Spleen (tissue), 7 donors: Measurements from ENCODE around the gene MYL10.

Source experiments
- POLR2AphosphoS5 ChIP-seq, 3 donors: sonication (generic); formaldehyde crosslinking; IDR thresholded peaks; one replicate each; pipeline ENCODE4 v1.5.1; 2017; ENCODE audit warnings: antibody characterized with exemption in 3 of 3
- TF ChIP-seq, protein P1 (sequence below), 11 experiments: fragments of 200-600 bp in 7 of 11; fragments of 450-650 bp in 4 of 11; sonication (generic) in 4 of 11; IDR thresholded peaks in 8 of 11; conservative IDR thresholded peaks in 3 of 11; 1 replicate in 7 of 11; 2 replicates in 4 of 11; pipeline versions ENCODE4 v1.4.0 to v1.8.0; 2016 to 2021; ENCODE audit warnings: antibody characterized with exemption in 11 of 11, inconsistent platforms in 4 of 11, mild to moderate bottlenecking in 1 of 11
- donor health status: DM: no; HTN: no; CAD: no; lungs with moderate emphysema.
- donor health status: DM: no; HTN: no; CAD: no.
- donor health status: DM: no; HTN: no; CAD: no.

DNA sequence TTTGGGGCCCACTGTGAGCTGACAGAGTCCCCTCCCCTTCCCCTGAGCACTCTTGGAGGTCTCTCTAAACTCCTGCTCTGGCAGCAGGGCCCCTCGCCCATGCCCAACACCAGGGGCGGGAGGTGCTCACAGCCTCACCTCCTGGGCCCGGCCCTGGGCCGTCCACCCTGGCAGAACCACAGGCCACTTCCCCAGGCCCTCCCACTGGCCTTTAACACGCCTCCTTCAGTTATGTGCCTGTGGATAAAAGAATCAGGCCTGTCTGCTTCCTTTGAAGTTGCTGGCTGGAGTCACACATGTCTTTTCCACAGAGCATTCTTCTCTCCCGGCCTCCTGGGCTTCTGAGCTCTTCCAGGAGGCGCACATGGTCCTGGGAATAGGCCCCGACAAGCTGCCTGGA is 10.2 kb downstream of the MYL10 start:
- TF ChIP-seq, protein P1, sequence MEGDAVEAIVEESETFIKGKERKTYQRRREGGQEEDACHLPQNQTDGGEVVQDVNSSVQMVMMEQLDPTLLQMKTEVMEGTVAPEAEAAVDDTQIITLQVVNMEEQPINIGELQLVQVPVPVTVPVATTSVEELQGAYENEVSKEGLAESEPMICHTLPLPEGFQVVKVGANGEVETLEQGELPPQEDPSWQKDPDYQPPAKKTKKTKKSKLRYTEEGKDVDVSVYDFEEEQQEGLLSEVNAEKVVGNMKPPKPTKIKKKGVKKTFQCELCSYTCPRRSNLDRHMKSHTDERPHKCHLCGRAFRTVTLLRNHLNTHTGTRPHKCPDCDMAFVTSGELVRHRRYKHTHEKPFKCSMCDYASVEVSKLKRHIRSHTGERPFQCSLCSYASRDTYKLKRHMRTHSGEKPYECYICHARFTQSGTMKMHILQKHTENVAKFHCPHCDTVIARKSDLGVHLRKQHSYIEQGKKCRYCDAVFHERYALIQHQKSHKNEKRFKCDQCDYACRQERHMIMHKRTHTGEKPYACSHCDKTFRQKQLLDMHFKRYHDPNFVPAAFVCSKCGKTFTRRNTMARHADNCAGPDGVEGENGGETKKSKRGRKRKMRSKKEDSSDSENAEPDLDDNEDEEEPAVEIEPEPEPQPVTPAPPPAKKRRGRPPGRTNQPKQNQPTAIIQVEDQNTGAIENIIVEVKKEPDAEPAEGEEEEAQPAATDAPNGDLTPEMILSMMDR (IDR thresholded peaks at IDR 0.05 in 8 of 11, conservative IDR thresholded peaks at IDR 0.05 in 3 of 11) = no peak
- no peak for TF ChIP-seq POLR2AphosphoS5 (IDR thresholded peaks at IDR 0.05)
